Caki2 (cell line): ENCODE data around the gene CCNG2. TPM values are rescaled to one million over a fixed set of nuclear protein-coding genes. Genes with fewer than 3 reads are reported as not detected.

Source experiments
- total RNA-seq: library from RNA; depleted of rRNA; stranded (reverse); fragments of >200 nt; shearing (Covaris generic); gene quantifications from 2 replicates; pipeline ENCODE4 v1.2.3, GENCODE V29; 2014; ENCODE audit warnings: low replicate concordance; rRNA removed

Gene CCNG2
- total RNA-seq, 1 experiment from 2014 or later, result 46.9 TPM

Other genes with a start within 250 kb of the CCNG2 start
- 33.7 and 37.6 TPM in 2 replicates for gene SEPTIN11, start 207.5 kb upstream of the CCNG2 start, total RNA-seq
- 136 and 148 TPM in 2 replicates for gene CCNI, start 81.2 kb upstream of the CCNG2 start, total RNA-seq